Placental pericyte (primary cell): ENCODE measurements around the gene RPS21. TPM values are rescaled to one million over a fixed set of nuclear protein-coding genes. Genes with fewer than 3 reads are reported as not detected.

Experiments used
- total RNA-seq: library from RNA; depleted of rRNA; stranded (reverse); fragments of >200 nt; gene quantifications from 2 replicates; pipeline ENCODE4 v1.2.3, GENCODE V29; 2012

The RPS21 gene
- 472 and 851 TPM in 2 replicates for total RNA-seq

DNA sequence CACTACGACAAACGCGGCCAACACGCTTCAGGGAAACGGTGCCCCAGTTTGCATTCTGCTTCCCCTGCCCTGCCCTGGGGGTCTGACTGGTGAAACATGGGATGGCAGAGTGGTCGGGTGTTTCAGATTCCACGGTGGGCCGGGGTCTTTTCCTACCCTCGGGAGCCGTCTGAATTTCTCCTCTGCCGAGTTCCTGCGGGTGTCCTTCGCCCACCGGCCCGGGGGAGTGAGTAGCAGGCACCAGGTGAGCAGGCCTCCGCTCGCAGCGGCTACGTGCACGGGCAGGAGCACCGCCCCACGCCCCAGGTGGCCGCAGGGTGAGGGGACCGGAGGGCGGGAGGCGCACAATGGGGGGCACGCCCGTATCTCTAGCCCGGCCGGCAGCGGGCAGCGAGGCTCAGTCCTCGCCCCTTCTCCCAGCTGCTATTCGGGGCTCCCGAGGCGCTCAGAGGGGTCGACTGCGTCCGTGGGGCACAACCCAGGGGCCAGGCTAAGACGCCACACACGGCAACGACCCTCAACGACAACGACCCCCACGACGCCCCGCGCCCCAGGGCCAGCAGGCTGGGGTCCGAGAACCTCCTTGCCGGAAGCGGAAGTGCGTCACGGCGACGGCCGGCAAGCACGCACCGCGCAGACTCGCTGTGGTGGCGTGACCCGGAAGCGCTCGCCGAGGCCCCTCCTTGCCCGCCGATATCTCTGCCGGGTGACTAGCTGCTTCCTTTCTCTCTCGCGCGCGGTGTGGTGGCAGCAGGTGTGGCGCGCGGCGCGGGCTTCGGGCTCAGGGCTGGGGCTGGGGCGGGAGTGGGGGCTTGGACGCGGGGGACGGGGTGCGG lies at the start of gene RPS21:
TSS of gene RPS21 (plus strand) at position 721 of the 836 bp plus-strand sequence. CDS start 236 bp downstream, outside the sequence.

DNA sequence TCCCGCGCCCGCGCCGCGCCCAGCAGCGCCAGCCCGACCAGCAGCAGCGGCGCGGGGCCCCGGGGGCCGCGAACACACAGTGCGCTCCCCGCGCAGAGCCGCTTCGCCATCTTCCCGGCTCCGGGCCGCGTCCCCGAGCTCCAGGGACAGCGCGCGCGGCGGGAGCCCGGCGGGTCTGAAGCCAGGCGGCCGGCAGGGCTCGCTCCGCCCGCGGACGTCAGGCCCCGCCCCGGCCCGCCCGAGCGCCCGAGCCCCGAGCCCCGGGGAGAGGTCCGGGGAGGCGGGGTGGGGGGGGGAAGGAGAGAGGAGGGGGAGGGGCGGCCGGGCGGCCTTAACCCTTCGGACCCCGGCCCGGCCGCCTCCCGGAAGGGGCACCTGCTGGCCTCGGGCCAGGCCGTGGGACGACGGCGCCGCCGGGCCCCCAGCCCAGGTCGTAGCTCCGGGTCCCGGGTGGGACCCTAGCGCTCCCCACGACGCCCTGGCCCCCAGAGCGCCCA lies 19.7 kb upstream of the RPS21 start, which contains the start of gene LAMA5:
TSS of gene LAMA5 (minus strand) at position 177 of the 497 bp plus-strand sequence. CDS start at position 110, 67 bp downstream.

DNA sequence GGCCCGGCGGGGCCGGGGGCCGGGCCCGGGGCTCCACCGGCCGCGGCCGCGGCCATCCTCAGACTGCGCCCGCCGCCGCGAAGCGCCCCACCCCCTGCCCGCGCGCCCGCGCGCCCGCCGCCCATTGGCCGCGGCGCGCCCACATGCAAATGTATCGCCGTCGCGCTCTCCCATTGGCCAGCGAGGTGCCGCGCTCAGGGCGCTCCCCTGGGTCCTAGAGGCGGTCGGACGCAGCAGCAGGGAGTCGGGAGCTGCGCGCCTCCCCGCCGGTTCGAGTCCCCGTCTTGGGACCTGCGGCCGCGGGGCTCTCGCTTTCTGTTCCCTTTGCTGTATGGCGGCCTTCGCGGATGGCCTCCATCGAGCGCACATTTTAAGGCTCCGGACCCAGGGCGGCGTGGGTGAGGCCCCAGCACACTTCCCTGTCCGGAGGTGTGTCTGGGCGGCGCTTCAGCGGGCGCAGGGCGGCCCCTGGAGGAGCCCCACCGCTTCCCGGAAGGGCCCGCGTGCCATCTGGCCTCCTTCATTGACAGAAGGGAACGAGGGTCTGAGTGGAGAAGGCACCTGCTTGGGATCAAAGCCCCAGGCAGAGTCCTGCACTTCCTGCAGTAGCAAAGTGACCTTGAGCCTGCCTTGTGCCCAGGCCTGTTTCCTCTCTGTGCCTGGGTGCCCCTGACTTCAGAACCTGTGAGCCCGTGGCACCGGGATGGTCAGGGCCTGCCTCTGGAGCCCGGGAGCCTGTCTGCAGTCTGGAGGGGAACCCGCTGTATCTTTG lies 20.5 kb downstream of the RPS21 start, which contains the start of gene CABLES2:
TSS of gene CABLES2 (minus strand) at position 65 of the 772 bp plus-strand sequence. CDS start at position 56, 9 bp downstream.

DNA sequence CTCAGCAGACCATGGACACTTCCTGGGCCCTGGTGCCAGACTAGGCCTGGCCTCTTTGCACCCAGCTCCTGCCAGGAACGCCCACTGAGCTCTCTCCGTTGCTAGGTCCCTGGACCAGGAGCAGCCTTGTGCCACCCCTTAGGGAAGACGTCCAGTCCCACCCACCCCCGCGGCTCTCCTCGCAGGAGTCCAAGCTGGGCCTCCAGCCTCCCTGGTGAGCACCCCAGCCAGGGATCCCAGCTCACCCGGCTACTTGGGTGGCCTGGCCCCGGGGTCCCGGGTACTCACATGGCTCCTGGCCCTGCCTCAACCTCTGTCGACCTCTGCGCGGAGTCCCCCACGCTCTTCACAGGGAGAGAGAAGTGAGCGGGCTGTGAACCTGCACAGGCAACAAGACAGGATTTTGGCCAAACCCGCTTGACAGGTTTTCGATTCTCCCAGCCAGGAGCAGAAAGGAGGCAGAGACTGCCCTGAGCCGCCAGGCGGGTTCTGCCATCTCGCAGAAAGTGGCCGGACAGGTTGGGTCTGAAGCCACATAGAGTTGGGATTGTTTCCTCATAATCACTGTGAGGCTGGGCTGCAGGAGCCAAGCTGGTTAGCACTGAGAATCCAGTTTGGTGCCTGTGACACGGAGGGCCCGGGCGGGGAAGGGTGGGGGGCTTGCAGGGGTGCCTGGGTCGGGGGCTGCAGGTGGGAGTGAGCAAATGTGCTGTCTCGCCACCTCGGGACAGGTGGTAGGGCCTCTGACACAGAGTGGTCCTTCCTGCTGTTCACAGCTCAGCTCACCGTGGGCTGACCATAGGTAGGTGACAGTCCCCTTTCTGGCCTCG lies 40.5 kb downstream of the RPS21 start, which contains the start of gene RBBP8NL:
TSS of gene RBBP8NL (minus strand) at position 368 of the 830 bp plus-strand sequence. CDS start 7,892 bp downstream, outside the sequence.

Other genes with a start within 250 kb of the RPS21 start
- gene PSMA7, start 243.7 kb upstream of the RPS21 start, total RNA-seq: 340 and 346 TPM in 2 replicates
- gene SS18L1, start 243.3 kb upstream of the RPS21 start, total RNA-seq: 8.8 and 17.6 TPM in 2 replicates
- 17.3 and 20.6 TPM in 2 replicates for gene MTG2, start 204.1 kb upstream of the RPS21 start, total RNA-seq
- not detected in 2 replicates for gene HRH3, start 166.8 kb upstream of the RPS21 start, total RNA-seq
- 23.9 and 34.1 TPM in 2 replicates for gene OSBPL2, start 148.6 kb upstream of the RPS21 start, total RNA-seq
- 174 and 247 TPM in 2 replicates for gene ADRM1, start 84.1 kb upstream of the RPS21 start, total RNA-seq
- gene LAMA5, start 19.8 kb upstream of the RPS21 start, total RNA-seq: 53.8 and 64.3 TPM in 2 replicates
- gene CABLES2, start 20.2 kb downstream of the RPS21 start, total RNA-seq: 4.4 and 8.8 TPM in 2 replicates
- not detected in 2 replicates for gene RBBP8NL, start 40.4 kb downstream of the RPS21 start, total RNA-seq
- not detected in 2 replicates for gene GATA5, start 88.9 kb downstream of the RPS21 start, total RNA-seq